HCEC 1CT (cell line): Measurements from ENCODE around the gene MARCHF3.
"Not testable (repeated sequence)": the region's sequence is repeated elsewhere in the genome, so short reads cannot be mapped to it uniquely, and the experiment has no call there.

Experiments
- DNase-seq: peaks from one replicate; pipeline ENCODE4 v3.0.0-alpha.2; 2017

Gene MARCHF3

GRCh38 chr5:127046343-127047072 lies 16.1 kb upstream of the MARCHF3 start:
- DNase-seq: no peak

GRCh38 chr5:127042593-127042992 lies 12.2 kb upstream of the MARCHF3 start:
- peak; percentile 50 for DNase-seq

GRCh38 chr5:127041571-127041970 lies 11.2 kb upstream of the MARCHF3 start:
- peak; percentile 55 for DNase-seq

GRCh38 chr5:127040796-127041520 lies 10.6 kb upstream of the MARCHF3 start:
- no peak for DNase-seq

GRCh38 chr5:127038550-127038949 lies 8.2 kb upstream of the MARCHF3 start:
- no peak for DNase-seq

GRCh38 chr5:127031863-127032232 lies 1.5 kb upstream of the MARCHF3 start:
- peak; percentile 17 for DNase-seq

- DNase-seq: no peak
These were observed 947 bp upstream of the MARCHF3 start for GRCh38 chr5:127031147-127031862.

GRCh38 chr5:127029581-127030258 lies 638 bp downstream of the MARCHF3 start:
- peak; percentile 73 for DNase-seq

GRCh38 chr5:127028822-127029457 lies 1.4 kb downstream of the MARCHF3 start:
- no peak for DNase-seq

- no peak for DNase-seq
These were observed 2.8 kb downstream of the MARCHF3 start for GRCh38 chr5:127027539-127027938.

GRCh38 chr5:127026166-127026565 lies 4.2 kb downstream of the MARCHF3 start:
- no peak for DNase-seq

- DNase-seq: no peak
These were observed 4.9 kb downstream of the MARCHF3 start for GRCh38 chr5:127025467-127025866.

GRCh38 chr5:127024821-127025220 lies 5.5 kb downstream of the MARCHF3 start:
- no peak for DNase-seq

GRCh38 chr5:127023552-127024191 lies 6.7 kb downstream of the MARCHF3 start:
- DNase-seq: not testable (repeated sequence)

GRCh38 chr5:127022846-127023245 lies 7.5 kb downstream of the MARCHF3 start:
- no peak for DNase-seq

- DNase-seq: no peak
These were observed 10.4 kb downstream of the MARCHF3 start for GRCh38 chr5:127019928-127020327.

GRCh38 chr5:127016722-127017121 lies 13.6 kb downstream of the MARCHF3 start:
- DNase-seq: not testable (repeated sequence)

GRCh38 chr5:127015716-127016115 lies 14.6 kb downstream of the MARCHF3 start:
- DNase-seq: no peak

- no peak for DNase-seq
These were observed 15.8 kb downstream of the MARCHF3 start for GRCh38 chr5:127014573-127014972.

- peak; percentile 47 for DNase-seq
These were observed 17.0 kb downstream of the MARCHF3 start for GRCh38 chr5:127013407-127013806.

- peak; percentile 81 for DNase-seq
These were observed 17.4 kb downstream of the MARCHF3 start for GRCh38 chr5:127012916-127013315.
